Esophagus muscularis mucosa (tissue), 4 donors: ENCODE data around the gene PHKA2. TPM values are rescaled to one million over a fixed set of nuclear protein-coding genes. Genes with fewer than 3 reads are reported as not detected.

Source experiments
- DNase-seq: peaks from one replicate; pipeline ENCODE4 v3.0.0-alpha.2; 2017; ENCODE audit errors: extremely low spot score
- H3K27ac ChIP-seq, 4 donors: fragments of 200-600 bp; sonication (generic); replicated peaks in 1 of 4; 1 replicate in 3 of 4; 2 replicates in 1 of 4; pipeline ENCODE4 v1.5.1; 2016 to 2019; ENCODE audit warnings: mild to moderate bottlenecking in 1 of 4
- H3K27me3 ChIP-seq, 4 donors: fragments of 200-600 bp; sonication (generic); one replicate each; pipeline versions ENCODE4 v1.5.1 to v1.6.0; 2016 to 2019
- H3K36me3 ChIP-seq, 4 donors: fragments of 200-600 bp; sonication (generic); one replicate each; pipeline ENCODE4 v1.5.1; 2016 to 2019
- H3K4me1 ChIP-seq, 4 donors: fragments of 200-600 bp; sonication (generic); one replicate each; pipeline ENCODE4 v1.5.1; 2016 to 2019
- H3K4me3 ChIP-seq, 4 donors: fragments of 200-600 bp; sonication (generic); 1 replicate in 2 of 4; 2 replicates in 2 of 4; pipeline ENCODE4 v1.5.1; 2016 to 2019; ENCODE audit warnings: mild to moderate bottlenecking in 4 of 4, moderate library complexity in 1 of 4
- H3K9me3 ChIP-seq, 4 donors: fragments of 200-600 bp; sonication (generic); 1 replicate in 3 of 4; 2 replicates in 1 of 4; pipeline ENCODE4 v1.5.1; 2016 to 2019
- EP300 ChIP-seq: sonication (generic); formaldehyde crosslinking; IDR thresholded peaks from one replicate; pipeline ENCODE4 v1.6.1; 2017; ENCODE audit warnings: antibody characterized with exemption
- POLR2A ChIP-seq: fragments of 450-650 bp; IDR thresholded peaks from one replicate; pipeline ENCODE4 v1.6.1; 2017; ENCODE audit warnings: antibody characterized with exemption, moderate library complexity, mild to moderate bottlenecking, low read depth
- POLR2AphosphoS5 ChIP-seq, 2 donors: sonication (generic); formaldehyde crosslinking; IDR thresholded peaks; one replicate each; pipeline ENCODE4 v1.6.1; 2017; ENCODE audit warnings: antibody characterized with exemption in 2 of 2
- WGBS: methylation state at CpG from one replicate; pipeline ENCODE4 v1.1.5; 2018; 5-methylcytosine and 5-hydroxymethylcytosine counted together
- intact Hi-C: fragments of 100-400 bp; cut with DNase I; formaldehyde crosslinking; loops from one replicate; pipeline ENCODE4 v1.15.1; 2023
- total RNA-seq, 4 donors: library from RNA; depleted of rRNA; stranded (reverse); fragments of >200 nt; gene quantifications; one replicate each; pipeline versions ENCODE4 v1.1.0 to v1.2.1, GENCODE V29; 2016
- TF ChIP-seq, protein P1 (sequence below), 3 experiments: fragments of 200-600 bp in 2 of 3; fragments of 450-650 bp in 1 of 3; sonication (generic) in 2 of 3; IDR thresholded peaks; one replicate each; pipeline ENCODE4 v1.5.1; 2017 to 2019; ENCODE audit warnings: antibody characterized with exemption in 3 of 3, mild to moderate bottlenecking in 2 of 3, moderate library complexity in 1 of 3

PHKA2 gene
- total RNA-seq, 4 donors from 2014 or later = 9.8 to 20.7 (median 15.4) TPM

GRCh38 chrX:18949291-18949943 is 34.5 kb downstream of the PHKA2 start:
- H3K27me3 ChIP-seq = no peaks in the 10 kb centered on the region
- peaks cover 0 to 38% (median 14%) of the 10 kb centered on the region in 4 donors for H3K36me3 ChIP-seq
- no peak for DNase-seq
- no peaks in the 10 kb centered on the region for H3K4me1 ChIP-seq
- WGBS = 71% methylated on average over 4 of the region's 4 CpGs
- H3K4me3 ChIP-seq = no peak overlapping the region
- TF ChIP-seq, protein P1, sequence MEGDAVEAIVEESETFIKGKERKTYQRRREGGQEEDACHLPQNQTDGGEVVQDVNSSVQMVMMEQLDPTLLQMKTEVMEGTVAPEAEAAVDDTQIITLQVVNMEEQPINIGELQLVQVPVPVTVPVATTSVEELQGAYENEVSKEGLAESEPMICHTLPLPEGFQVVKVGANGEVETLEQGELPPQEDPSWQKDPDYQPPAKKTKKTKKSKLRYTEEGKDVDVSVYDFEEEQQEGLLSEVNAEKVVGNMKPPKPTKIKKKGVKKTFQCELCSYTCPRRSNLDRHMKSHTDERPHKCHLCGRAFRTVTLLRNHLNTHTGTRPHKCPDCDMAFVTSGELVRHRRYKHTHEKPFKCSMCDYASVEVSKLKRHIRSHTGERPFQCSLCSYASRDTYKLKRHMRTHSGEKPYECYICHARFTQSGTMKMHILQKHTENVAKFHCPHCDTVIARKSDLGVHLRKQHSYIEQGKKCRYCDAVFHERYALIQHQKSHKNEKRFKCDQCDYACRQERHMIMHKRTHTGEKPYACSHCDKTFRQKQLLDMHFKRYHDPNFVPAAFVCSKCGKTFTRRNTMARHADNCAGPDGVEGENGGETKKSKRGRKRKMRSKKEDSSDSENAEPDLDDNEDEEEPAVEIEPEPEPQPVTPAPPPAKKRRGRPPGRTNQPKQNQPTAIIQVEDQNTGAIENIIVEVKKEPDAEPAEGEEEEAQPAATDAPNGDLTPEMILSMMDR (IDR thresholded peaks at IDR 0.05) = no peak
- no peak for TF ChIP-seq POLR2AphosphoS5 (IDR thresholded peaks at IDR 0.05)
- TF ChIP-seq POLR2A = no peak
- no peak for TF ChIP-seq EP300
- no peak overlapping the region for H3K27ac ChIP-seq
- H3K9me3 ChIP-seq = no peaks in the 10 kb centered on the region
- intact Hi-C loops = no loop called here

DNA sequence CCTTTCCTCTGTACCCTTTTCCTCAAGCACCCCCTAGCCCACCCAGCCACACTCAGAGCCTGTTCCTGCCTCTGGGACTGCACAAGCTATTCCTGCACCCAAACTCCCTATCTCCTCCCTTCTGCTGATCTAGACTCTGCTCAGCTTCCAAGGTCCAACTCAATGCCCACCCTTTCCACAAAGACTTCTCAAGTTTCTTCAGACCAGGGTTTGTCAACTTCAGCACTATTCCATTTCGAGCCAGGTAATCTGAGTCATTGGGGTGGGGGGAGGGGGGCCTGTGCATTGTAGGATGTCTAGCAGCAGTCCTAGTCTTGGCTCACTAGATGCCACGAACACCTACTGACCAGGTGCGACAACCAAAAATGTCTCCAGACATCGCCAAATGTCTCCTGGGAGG is 37.3 kb downstream of the PHKA2 start:
- Histone ChIP-seq H3K36me3 (peaks cover 0 to 56% (median 14%) of the 10 kb centered on the region in 4 donors), H3K27ac (no peak overlapping the region), H3K4me3 (no peak overlapping the region), H3K4me1 (no peaks in the 10 kb centered on the region), H3K27me3 (no peaks in the 10 kb centered on the region), H3K9me3 (no peaks in the 10 kb centered on the region)
- WGBS = 94% methylated on average over 3 of the region's 4 CpGs
- TF ChIP-seq POLR2AphosphoS5 (IDR thresholded peaks at IDR 0.05) = no peak
- DNase-seq = no peak
- intact Hi-C loops = no loop called here

DNA sequence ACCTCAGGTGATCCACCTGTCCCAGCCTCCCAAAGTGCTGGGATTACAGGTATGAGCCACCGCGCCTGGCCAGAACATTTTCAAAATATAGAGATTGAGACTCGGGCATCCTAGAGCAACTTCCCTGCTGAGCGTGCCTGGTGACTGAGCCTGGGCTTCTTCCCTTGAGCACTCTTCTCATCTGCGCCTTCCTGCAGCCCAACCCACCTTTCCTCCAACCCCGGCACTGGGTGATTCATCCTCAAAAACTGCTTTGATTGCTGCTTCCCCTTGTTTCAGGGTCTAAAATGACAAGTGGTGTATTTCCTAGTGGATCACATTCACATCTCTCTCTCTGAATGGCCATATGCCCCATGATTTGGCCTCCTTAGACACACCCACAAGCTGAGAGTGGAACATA is 37.8 kb downstream of the PHKA2 start:
- TF ChIP-seq, protein P1 (IDR thresholded peaks at IDR 0.05) = no peak
- TF ChIP-seq POLR2AphosphoS5 (IDR thresholded peaks at IDR 0.05) (no peak), EP300 (no peak), POLR2A (no peak)
- Histone ChIP-seq H3K4me3 (no peak overlapping the region), H3K27me3 (no peaks in the 10 kb centered on the region), H3K27ac (no peak overlapping the region), H3K9me3 (no peaks in the 10 kb centered on the region), H3K36me3 (peaks cover 0 to 57% (median 12%) of the 10 kb centered on the region in 4 donors), H3K4me1 (no peaks in the 10 kb centered on the region)
- no peak for DNase-seq
- intact Hi-C loops = no loop called here
- WGBS = 86% methylated on average over 6 of the region's 6 CpGs

DNA sequence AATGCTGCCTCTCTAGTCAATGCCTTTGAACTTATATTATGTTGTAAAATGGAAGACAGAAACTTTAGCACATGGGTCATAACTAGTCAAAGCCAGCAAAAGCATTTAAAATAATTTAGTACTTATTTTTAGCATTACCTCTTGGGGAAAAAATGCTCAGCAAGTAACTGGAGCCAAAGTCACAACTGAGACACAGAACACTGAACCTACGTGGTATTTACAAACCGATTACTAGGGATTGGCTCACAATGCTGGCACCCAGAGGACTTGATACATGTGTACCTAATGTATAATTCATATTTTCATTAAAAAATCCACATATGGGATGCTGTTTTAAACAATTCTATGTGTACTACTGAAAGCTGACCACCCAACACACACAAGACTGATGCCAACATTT is 38.4 kb downstream of the PHKA2 start:
- Histone ChIP-seq H3K36me3 (peaks cover 0 to 57% (median 10%) of the 10 kb centered on the region in 4 donors), H3K27me3 (no peaks in the 10 kb centered on the region), H3K27ac (no peak overlapping the region), H3K4me3 (no peak overlapping the region), H3K9me3 (no peaks in the 10 kb centered on the region), H3K4me1 (no peaks in the 10 kb centered on the region)
- TF ChIP-seq, protein P1 (IDR thresholded peaks at IDR 0.05) = no peak
- TF ChIP-seq POLR2A (no peak), EP300 (no peak), POLR2AphosphoS5 (IDR thresholded peaks at IDR 0.05) (no peak)
- WGBS = 87% methylated on average over 2 of the region's 2 CpGs
- intact Hi-C loops = no loop called here
- no peak for DNase-seq

- intact Hi-C loops = no loop called here
- Histone ChIP-seq H3K27me3 (no peaks in the 10 kb centered on the region), H3K4me1 (no peaks in the 10 kb centered on the region), H3K4me3 (no peak overlapping the region), H3K36me3 (peaks cover 0 to 52% (median 11%) of the 10 kb centered on the region in 4 donors), H3K27ac (no peak overlapping the region), H3K9me3 (no peaks in the 10 kb centered on the region)
- TF ChIP-seq, protein P1 (IDR thresholded peaks at IDR 0.05) = no peak
- no peak for TF ChIP-seq POLR2A
- no peak for TF ChIP-seq POLR2AphosphoS5 (IDR thresholded peaks at IDR 0.05)
- TF ChIP-seq EP300 = no peak
- no peak for DNase-seq
- WGBS = 70% methylated on average over 4 of the region's 4 CpGs
Measured at GRCh38 chrX:18944482-18944881, 39.4 kb downstream of the PHKA2 start.
